Measurements from ENCODE around the gene PYURF. TPM values are rescaled to one million over a fixed set of nuclear protein-coding genes. Genes with fewer than 3 reads are reported as not detected.

PYURF gene, protein sequence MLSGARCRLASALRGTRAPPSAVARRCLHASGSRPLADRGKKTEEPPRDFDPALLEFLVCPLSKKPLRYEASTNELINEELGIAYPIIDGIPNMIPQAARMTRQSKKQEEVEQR
- total RNA-seq (2014; rRNA removed) = 97.4 and 101 TPM in 2 replicates
- polyA plus RNA-seq (2012) = 71.1 TPM

DNA sequence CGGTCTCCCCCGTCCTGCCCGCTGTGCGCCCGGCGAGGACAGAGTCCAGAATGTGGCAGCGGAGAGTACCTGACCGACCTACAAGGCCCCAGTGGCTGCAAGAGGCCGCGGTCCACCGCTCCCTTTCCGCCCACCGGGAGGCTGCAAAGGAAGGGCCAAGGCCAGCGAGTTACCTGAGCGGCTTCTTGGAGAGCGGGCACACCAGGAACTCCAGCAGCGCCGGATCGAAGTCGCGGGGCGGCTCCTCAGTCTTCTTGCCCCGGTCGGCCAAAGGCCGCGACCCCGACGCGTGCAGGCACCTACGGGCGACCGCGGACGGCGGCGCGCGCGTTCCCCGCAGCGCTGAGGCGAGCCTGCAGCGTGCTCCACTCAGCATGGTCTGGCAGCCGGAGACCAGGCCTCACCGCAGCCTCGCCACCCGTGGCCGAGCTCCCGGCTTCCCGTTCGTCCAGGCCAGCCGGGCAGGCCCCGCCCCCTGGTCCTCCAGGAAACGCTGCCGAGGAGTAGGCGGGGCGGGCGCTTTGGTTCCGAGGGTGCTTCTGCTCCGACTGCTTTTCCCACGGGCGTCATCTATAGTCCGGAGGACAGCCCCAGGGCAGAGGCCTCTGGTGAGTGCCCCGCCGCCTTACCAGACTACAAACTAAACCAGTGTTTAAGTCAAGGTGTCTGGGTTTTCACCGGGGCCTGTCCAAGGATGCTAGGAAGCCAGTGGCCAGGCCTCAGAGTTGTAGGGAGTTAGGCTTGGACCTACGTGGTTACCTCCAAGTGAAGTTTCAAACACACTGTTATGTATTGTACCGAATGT lies at the start of gene PYURF:
PYURF (minus strand) TSS at position 452 of the 805 bp plus-strand sequence; CDS start at position 376, 76 bp downstream.
- peak; percentile 93 for DNase-seq (ENCODE audit: low read depth)

DNA sequence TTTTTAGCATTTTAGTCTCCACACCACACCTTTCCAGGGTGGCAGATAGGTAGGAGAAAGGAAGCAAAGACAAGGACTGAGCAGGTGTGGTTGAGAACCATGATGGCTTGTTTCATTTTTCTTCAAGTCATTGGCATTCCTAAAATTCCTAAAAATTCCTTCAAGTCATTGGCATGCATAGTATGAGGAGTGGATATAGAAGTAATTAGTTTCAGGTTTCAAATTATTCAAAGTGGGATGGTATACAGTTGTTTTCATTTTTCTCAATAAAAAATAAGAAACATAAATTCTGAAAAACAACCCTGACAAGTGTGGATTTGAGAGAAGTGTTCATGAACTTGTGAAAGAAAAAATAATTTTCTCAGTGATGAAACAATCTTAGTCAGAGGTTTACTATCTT lies 46.4 kb upstream of the PYURF start:
- no peak for DNase-seq (ENCODE audit: low read depth)

DNA sequence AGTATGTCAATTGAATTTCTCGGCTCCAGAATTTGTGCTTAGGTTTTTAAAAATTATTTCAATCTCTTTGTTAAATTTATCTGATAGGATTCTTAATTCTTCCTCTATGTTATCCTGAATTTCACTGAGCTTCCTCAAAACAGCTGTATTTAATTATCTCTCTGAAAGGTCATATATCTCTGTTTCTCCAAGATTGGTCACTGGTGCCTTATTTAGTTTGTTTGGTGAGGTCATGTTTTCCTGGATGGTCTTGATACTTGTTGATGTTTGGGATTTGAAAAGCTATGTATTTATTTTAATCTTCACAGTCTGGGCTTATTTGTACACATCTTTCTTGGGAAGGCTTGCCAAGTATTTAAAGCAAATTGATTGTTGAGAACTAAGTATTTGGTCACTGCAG lies 44.0 kb upstream of the PYURF start:
- DNase-seq (ENCODE audit: low read depth) = no peak

DNA sequence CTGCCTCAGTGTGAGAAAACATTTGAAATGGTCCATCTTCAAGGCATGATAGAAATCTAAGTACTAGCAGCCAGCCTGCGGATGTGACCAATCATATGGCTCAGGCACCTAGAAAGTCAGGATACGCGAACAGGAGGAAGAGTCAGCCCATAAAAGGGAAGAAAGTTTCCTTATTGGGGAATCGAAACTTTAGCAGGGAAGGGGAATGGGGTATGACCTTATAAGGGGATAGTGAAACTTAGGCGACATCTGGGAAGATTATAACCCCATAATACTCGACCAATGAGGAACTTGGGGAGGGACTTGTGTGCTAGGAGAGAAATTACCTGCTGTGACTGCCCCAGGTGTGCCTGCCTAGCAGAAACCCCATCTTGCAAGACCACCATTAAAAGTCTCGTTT lies 26.2 kb upstream of the PYURF start:
- DNase-seq (ENCODE audit: low read depth) = no peak

DNA sequence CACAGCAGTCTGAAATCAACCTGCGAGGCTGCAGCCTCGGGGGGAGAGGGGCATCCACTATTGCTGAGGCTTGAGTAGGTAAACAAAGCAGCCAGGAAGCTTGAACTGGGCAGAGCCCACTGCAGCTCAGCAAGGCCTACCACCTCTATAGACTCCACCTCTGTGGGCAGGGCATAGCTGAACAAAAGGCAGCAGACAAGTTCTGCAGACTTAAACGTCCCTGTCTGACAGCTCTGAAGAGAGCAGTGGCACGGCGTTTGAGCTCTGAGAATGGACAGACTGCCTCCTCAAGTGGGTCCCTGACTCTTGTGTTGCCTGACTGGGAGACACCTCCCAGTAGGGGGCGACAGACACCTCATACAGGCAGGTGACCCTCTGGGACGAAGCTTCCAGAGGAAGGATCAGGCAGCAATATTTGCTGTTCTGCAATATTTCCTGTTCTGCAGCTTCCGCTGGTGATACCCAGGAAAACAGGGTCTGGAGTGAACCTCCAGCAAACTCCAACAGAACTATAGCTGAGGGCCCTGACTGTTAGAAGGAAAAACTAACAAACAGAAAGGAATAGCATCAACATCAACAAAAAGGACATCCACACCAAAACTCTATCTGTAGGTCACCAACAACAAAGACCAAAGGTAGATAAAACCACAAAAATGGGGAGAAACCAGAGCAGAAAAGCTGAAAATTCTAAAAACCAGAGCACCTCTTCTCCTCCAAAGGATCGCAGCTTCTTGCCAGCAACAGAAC lies 15.9 kb upstream of the PYURF start:
- peak; percentile 62 for DNase-seq (ENCODE audit: low read depth)

DNA sequence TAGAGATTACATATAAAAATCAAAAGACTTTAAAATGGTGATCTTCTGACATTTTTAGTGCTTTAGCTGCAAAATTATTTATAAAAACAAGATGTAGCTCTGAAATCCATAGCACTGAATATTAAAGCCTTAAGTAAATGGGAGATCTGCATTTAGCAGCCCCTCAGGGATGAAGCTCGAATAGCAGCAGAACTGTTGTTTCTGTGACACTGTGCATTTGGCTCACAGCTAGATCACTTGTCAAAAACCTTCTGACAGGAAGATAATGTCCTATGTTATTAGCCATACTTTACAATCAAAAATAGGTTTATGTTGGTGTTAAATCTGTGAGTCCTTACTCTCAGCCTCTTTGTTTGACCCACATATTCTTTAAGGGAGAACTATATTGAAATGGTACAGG lies 14.1 kb upstream of the PYURF start:
- no peak for DNase-seq (ENCODE audit: low read depth)

DNA sequence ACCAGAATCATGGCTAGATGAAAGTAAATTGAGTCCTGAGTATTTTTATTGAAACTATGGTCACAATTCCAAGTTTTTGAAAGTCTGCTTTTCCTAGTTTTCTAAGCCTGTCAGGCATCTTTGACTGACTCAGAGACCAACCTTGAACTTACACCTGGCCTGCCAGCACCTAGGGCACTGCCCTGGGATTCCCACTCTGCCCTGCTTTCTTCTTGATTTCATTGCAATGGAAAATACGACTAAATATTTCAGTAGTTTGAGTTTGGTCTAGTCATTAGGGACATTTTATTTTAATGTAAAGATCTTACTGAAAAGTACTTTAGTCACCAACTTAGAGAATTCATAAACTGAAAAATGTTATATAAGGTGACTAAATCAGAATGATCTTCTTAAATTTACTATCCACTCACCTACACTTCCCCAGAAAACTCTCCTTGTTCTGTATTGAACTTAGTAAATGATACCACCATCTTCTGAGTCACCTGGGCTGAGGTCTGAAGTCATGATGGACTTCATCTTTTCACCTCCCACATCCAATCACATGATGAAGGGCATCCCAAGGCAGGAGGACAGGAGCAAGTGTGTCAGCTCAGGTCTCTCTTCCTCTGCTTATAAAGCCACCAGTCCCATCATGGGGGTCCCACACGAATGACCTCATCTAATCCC lies 11.6 kb upstream of the PYURF start:
- DNase-seq (ENCODE audit: low read depth) = no peak

DNA sequence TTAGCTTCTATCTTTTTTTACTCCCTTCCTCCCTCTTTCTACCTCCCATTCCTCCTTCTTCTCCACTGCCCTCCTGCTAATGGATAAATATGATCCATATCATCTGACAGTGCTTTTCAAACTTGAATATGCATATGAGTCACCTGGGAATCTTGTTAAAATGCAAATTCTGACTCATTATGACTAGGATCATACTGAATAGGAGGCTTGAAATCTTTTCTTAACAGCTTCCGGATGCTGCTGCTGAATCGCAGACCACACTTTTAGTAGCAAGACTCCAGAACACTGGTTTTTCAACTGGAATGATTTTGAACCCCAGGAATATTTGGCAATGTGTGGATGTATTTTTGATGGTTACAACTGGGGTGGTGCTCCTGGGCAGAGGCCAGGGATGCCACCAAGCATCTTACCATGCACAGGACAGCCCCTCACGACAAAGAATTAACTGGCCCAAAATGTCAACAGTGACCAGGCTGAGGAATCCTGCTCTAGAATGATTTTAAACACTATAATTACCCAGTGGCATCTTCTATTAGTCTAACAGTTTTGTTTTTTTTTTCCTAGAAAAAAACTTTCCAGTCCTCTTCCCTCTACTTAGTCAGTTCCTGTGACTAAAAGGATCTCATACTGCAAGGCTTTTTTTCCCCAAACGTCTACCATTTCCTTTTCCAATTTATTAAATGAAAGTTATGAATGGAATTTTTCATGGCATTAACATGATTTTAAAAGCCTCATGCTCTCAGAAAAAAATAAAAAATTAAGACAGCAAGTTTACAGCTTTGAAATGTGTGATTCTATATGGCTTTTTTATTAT lies 10.6 kb upstream of the PYURF start:
- peak; percentile 96 for DNase-seq (ENCODE audit: low read depth)

DNA sequence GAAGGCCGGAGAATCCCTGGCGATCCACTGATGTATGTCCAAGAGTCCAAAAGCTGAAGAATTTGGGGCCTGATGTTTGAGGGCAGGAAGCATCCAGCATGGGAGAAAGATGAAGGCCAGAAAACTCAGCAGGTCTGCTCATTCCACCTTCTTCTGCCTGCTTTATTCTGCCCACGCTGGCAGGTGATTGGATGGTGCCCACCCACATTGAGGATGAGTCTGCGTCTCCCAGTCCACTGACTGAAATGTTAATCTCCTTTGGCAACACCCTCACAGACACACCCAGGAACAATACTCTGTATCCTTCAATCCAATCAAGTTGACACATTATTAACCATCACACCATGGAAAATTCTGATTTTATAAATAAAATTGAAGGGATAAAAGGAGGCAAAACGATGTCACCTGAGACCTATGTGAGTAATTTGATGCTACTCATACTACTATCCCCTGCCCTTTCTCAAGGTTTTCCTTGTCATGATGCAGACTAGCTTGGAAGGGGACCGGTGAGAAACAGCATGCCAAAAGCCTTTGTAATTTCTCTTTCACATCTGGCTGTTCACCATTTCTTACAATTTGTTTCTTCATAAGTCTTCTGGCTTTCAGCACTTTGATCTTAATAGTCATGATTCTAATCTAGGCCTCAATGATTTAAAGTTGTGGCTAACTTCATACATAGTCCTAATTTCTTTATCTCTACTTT lies 9.7 kb upstream of the PYURF start:
- DNase-seq (ENCODE audit: low read depth) = peak; percentile 56

DNA sequence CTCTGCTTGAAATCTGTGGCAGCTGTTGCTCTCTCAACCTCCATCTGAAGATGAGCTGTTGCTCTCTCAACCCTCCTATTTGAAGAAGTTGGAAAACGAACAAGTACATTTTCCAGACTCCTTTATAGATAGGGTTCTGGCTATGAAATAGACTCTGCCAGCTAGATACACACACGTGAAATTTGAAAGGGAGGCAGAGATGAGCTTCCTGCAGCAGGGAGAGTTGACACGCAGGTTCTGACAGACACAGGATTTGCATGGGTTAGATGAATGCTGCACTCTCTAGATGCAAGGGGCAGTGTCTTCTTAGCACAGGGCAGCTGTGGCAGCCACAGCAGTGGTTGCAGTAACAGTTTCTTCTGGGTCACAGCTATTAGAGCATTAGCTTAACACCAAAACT lies 8.0 kb upstream of the PYURF start:
- DNase-seq (ENCODE audit: low read depth) = peak; percentile 54

DNA sequence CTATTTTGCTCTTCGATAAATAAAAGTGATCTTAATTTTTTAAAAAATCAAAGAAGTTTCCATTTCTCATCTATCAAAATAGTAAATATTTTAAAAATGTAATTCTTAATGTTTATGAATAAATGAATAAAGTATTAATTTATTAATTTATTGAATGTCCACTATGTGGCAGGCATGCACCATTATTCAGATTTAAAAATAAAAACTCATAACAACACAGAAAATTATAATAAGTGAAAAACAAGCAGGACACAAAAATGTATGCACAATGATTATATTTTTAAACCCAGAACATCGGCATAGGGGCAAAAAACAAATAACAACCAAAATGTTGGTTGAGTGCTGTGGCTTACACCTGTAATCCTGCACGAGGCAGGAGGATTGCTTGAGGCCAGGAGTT lies 5.3 kb upstream of the PYURF start:
- DNase-seq (ENCODE audit: low read depth) = no peak

DNA sequence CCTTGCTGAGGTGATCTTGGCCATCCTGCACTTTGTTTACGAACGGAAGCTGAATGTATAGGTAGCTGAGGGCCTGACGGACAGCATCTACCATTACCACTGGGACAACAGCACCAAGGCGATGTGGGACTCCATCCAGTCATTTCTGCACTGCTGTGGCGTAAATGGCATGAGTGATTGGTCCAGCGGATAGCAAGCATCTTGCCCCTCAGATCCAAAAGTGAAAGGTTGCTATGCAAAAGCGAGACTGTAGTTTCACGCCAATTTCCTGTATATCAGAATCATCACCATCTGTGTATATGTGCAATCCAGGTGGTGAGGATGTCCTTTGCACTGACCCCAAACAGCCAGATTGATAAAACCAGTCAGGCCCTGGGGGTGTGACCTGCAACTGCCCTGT lies 4.2 kb upstream of the PYURF start:
- DNase-seq (ENCODE audit: low read depth) = no peak

DNA sequence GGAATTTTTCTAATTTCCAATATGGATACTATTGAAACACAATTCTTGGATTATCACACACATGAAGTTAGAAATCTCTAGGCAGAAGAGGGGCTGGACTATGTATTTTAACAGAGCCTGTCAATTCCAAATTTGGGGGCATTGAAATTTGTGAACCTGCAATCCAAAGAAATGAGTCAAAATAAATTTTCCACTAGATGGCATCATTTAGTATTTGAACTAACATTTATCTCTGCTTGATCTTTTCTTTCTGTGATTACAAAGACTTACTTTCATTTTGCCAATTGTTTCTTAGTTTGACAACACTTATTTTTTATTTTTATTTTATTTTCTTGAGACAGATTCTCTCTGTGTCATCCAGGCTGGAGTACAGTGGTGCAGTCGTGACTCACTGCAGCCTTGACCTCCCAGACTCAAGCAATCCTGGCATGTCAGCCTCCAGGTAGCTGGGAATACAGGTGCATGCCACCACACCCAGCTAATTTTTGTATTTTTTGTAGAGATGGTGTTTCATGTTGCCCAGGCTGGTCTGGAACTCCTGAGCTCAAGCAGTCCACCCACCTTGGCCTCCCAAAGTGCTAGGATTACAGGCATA lies 2.7 kb upstream of the PYURF start:
- DNase-seq (ENCODE audit: low read depth) = no peak

DNA sequence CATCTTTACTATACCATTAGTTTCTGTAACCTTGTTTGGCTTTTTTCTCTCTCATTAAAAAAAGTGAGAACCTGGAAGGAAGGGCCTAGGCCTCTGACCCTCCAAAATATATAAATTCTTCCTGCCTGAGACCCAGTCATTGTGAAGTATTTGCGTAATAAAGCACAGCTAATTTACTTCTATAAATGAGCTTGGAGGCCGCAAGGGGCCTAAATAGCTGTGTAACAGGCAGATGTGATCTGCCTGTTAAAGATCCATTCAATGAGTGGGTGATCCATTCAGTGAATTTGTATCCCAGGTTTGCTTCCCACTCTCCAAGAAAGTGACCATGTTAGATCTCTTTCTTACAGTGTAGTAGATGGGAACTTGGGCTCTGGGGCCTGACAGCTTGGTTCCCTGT lies 595 bp upstream of the PYURF start:
- DNase-seq (ENCODE audit: low read depth) = no peak

DNA sequence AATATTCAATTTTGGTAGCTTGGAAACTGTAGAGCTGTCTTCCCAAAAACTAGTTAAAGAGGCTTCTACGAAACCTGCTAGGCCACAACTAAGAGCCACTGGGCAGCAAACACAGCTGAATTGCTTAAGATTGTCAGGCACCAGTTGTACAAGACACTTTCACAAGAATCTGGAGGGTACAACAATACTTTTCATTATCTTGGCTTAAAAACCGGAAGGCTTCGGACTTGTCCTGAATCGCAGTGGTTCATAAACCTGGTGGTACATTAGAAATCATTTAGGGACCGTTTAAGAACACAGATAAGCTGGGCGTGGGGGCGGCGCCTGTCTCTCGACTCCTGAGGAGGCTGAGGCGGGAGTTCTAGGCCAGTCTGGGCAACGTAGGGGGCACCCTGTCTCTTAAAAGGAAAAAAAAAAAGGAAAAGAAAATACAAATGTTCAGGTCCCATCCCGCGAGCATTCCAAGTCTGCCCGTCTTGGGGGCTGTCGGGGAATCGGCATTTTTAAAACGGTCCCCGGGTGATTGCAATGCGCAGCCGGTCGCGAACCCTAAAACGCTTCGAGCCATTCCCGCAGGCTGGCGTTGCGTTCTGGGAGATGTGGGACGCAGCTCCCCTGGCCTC lies 763 bp downstream of the PYURF start:
- peak; percentile 45 for DNase-seq (ENCODE audit: low read depth)

DNA sequence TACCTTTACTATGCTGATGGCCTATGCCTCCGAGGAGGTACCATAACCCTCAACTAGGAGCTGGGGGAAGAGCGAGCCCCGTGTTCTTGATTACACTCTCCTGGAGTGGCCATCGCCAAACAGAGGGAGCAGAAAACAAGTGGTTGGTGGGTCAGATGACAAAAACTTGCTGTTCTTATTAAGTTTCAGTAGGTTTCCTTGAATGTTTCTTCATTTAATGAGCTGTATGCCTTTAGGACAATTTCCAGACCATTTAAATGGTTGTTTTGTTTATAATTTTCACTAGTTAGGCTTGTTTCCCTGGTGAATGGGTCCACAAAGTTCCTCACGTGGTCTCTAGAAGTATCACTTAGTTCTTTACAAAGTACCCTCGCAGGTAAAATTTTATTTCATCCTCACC lies 4.7 kb downstream of the PYURF start:
- no peak for DNase-seq (ENCODE audit: low read depth)

DNA sequence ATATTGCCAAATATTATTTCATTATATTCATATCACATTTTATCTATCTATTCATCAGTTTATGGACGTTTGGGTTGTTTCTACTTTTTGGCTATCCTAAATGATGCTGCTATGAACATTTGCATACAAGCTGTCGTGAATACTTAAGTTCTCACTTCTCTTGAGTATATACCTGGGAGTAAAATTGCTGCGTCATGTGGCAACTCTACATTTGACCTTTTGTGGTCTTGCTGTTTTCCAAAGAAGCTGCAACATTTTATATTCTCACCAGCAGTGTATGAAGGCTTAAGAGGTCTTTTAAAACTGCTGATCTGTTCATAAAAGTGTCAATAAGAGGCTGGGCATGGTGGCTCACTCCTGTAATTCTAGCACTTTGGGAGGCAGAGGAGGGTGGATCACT lies 5.8 kb downstream of the PYURF start:
- no peak for DNase-seq (ENCODE audit: low read depth)

DNA sequence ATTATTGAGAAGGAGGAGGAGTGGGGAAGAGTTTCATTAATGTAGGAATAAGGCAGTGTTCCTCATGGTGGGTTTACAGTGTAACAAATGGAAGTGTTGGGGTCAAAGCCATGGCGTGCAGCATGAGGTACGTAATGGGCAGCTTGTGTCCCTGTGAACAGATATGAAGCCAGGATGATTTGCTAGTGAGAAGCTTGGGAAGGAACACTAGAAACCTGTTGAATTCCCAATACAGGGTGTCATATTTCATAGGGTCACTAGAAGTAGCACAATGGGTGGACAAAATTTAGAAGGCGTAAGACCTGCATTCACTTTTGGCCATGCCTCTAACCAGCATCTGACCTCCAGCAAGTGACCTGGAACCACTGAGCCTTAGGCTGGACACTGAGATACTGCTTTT lies 6.8 kb downstream of the PYURF start:
- DNase-seq (ENCODE audit: low read depth) = no peak

DNA sequence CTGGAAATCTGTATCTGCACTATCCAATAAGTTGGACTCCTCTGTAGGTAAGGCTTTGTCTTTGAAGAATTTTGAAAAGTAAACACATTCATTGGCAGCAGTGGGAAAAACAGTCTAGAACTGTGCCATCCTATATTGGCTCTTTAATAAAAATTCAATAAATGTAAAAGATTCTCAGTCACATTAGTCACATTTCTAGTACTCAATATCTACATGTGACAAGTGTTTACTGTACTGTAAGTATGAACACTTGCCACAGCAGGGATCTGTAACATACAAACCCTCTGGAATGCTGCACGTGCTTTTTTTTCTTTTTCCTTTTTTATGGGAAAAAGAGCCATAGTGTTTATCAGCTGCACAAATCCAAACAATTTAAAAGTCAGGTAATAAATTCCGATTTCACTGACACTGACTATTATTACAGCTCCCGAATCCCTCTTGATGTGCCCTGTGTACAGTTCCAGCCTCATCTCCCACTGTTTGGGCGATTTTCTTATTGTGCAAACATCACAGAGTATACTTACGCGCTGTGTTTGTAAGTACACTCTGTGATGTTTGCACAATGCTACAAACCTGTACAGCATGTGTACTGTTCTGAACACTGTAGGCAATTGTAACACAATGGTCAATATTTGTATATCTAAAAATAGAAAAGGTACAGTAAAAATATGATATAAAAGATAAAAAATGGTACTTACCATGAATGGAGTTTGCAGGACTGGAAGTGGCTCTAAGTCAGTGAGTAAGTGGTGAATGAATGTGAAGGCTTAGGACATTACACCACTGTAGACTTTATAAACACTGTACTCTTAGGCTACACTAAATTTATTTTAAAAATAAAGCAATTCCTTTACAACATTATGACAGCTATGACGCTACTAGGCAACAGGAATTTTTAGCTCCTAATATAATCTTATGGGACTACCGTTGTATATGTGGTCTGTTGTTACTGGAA lies 8.7 kb downstream of the PYURF start:
- DNase-seq (ENCODE audit: low read depth) = no peak
